DOHH2 (cell line): ENCODE measurements around the gene MAPK8IP2.

Experiments
- H3F3A ChIP-seq: fragments of 200-600 bp; sonication (generic), shearing (Covaris generic); 2 replicates; pipeline ENCODE4 v1.6.0; 2016; ENCODE audit warnings: antibody characterized with exemption, mild to moderate bottlenecking; ENCODE audit not compliant: control insufficient read depth, insufficient read depth
- H3K27ac ChIP-seq: fragments of 200-600 bp; sonication (generic); 2 replicates; pipeline ENCODE4 v1.5.1; 2014; ENCODE audit warnings: low read depth, mild to moderate bottlenecking, low read length, moderate library complexity
- H3K27me3 ChIP-seq: fragments of 200-600 bp; sonication (generic); 2 replicates; pipeline ENCODE4 v1.6.1; 2014; ENCODE audit warnings: mild to moderate bottlenecking, low read length, mixed read lengths; ENCODE audit not compliant: control insufficient read depth
- H3K36me3 ChIP-seq: fragments of 200-600 bp; sonication (generic); 2 replicates; pipeline ENCODE4 v1.6.1; 2014; ENCODE audit warnings: mild to moderate bottlenecking, low read length, moderate library complexity, mixed read lengths; ENCODE audit not compliant: control insufficient read depth
- H3K4me1 ChIP-seq: fragments of 200-600 bp; sonication (generic); 2 replicates; pipeline ENCODE4 v1.6.1; 2014; ENCODE audit warnings: mild to moderate bottlenecking, low read length, mixed read lengths; ENCODE audit not compliant: control insufficient read depth
- H3K4me2 ChIP-seq: fragments of 200-600 bp; sonication (generic); 2 replicates; pipeline ENCODE4 v1.6.0; 2014; ENCODE audit warnings: mild to moderate bottlenecking, low read length, moderate library complexity
- H3K4me3 ChIP-seq: fragments of 200-600 bp; sonication (generic); 2 replicates; pipeline ENCODE4 v1.5.1; 2014; ENCODE audit warnings: mild to moderate bottlenecking, low read length, mixed read lengths
- H3K79me2 ChIP-seq: fragments of 200-600 bp; sonication (generic); 2 replicates; pipeline ENCODE4 v1.6.1; 2014; ENCODE audit warnings: mild to moderate bottlenecking, low read length, mixed read lengths; ENCODE audit not compliant: control insufficient read depth
- H3K9me2 ChIP-seq: fragments of 200-600 bp; sonication (generic); replicated peaks from 2 replicates; pipeline ENCODE4 v1.6.1; 2014; ENCODE audit warnings: mild to moderate bottlenecking, low read length, mixed read lengths; ENCODE audit not compliant: control insufficient read depth
- H3K9me3 ChIP-seq: fragments of 200-600 bp; sonication (generic); 2 replicates; pipeline ENCODE4 v1.6.1; 2014; ENCODE audit warnings: antibody characterized with exemption, low read length, mixed read lengths; ENCODE audit not compliant: control insufficient read depth, insufficient read depth
- H4K20me1 ChIP-seq: fragments of 200-600 bp; sonication (generic); 2 replicates; pipeline ENCODE4 v1.6.0; 2014; ENCODE audit warnings: low read depth, mild to moderate bottlenecking, antibody characterized with exemption, low read length, moderate library complexity; ENCODE audit not compliant: control insufficient read depth, insufficient read depth
- EZH2phosphoT487 ChIP-seq: fragments of 200-600 bp; sonication (generic); IDR thresholded peaks from 2 replicates; pipeline ENCODE4 v1.6.1; 2017; ENCODE audit warnings: borderline replicate concordance, mild to moderate bottlenecking, antibody characterized with exemption, low read length, moderate library complexity, mixed read lengths
- TF ChIP-seq, protein P1 (sequence below): fragments of 200-600 bp; sonication (generic); IDR thresholded peaks from one replicate; pipeline ENCODE4 v1.5.1; 2014; ENCODE audit warnings: antibody characterized with exemption, mild to moderate bottlenecking, low read depth, low read length; ENCODE audit not compliant: poor library complexity, severe bottlenecking

The MAPK8IP2 gene

DNA sequence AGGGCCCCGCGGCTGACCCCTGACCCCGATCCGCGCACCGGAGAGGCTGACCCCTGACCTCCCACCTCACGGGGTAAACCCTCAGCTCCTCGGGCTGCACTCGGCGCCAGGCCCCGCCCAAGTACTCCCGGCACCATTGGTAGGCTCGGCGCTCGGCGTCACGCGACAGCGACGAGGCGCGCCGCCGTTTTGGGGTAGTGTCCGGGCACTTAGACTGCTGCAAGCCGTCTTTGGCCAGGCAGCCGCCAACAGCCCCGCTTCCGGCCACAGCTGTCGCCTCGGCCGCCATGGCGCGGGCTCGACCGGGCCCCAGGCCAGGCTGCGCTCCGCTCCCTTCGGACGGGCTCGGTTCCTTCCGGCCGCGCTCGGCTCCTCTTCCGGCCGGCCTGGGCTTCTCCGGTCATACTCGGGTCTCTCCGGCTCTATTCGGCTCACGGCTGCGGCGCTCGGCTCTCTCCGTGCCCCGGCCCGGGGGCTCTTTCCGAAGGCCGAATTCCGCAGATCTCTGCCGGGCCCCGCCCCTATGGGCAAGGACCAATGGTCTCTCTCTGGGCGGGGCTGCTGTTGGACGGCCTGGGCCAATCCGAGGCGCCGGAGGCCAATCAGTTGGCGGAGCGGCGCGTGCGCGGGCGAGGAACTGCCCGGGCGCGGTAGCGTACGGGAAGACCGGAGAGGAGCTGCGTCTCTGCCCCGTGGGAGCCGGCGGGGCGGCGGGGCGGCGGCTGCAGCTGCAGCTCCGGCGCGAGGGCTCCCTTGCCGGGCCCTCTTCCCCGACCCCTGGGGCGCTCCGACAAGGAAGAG lies 17.9 kb upstream of the MAPK8IP2 start, which contains the start of gene CHKB:
Gene CHKB, minus strand, starts transcription at position 357 of the 801 bp plus-strand sequence. Its CDS starts 68 bp downstream, at position 289.
- Histone ChIP-seq H3K4me2 (peak within 1 kb of the TSS; percentile 95), H3K27ac (peak within 1 kb of the TSS; percentile 79), H3K9me3 (no peaks in the 10 kb centered on the region), H3K79me2 (peaks cover 23% of the 10 kb centered on the region), H4K20me1 (no peaks in the 10 kb centered on the region), H3K4me1 (peaks cover 16% of the 10 kb centered on the region), H3K36me3 (peaks cover 41% of the 10 kb centered on the region), H3K4me3 (peak within 1 kb of the TSS; percentile 82), H3F3A (no peaks in the 10 kb centered on the region), H3K27me3 (no peaks in the 10 kb centered on the region), H3K9me2 (no peaks in the 10 kb centered on the region)
- TF ChIP-seq, protein P1, sequence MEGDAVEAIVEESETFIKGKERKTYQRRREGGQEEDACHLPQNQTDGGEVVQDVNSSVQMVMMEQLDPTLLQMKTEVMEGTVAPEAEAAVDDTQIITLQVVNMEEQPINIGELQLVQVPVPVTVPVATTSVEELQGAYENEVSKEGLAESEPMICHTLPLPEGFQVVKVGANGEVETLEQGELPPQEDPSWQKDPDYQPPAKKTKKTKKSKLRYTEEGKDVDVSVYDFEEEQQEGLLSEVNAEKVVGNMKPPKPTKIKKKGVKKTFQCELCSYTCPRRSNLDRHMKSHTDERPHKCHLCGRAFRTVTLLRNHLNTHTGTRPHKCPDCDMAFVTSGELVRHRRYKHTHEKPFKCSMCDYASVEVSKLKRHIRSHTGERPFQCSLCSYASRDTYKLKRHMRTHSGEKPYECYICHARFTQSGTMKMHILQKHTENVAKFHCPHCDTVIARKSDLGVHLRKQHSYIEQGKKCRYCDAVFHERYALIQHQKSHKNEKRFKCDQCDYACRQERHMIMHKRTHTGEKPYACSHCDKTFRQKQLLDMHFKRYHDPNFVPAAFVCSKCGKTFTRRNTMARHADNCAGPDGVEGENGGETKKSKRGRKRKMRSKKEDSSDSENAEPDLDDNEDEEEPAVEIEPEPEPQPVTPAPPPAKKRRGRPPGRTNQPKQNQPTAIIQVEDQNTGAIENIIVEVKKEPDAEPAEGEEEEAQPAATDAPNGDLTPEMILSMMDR = no peak
- TF ChIP-seq EZH2phosphoT487 = no peak

DNA sequence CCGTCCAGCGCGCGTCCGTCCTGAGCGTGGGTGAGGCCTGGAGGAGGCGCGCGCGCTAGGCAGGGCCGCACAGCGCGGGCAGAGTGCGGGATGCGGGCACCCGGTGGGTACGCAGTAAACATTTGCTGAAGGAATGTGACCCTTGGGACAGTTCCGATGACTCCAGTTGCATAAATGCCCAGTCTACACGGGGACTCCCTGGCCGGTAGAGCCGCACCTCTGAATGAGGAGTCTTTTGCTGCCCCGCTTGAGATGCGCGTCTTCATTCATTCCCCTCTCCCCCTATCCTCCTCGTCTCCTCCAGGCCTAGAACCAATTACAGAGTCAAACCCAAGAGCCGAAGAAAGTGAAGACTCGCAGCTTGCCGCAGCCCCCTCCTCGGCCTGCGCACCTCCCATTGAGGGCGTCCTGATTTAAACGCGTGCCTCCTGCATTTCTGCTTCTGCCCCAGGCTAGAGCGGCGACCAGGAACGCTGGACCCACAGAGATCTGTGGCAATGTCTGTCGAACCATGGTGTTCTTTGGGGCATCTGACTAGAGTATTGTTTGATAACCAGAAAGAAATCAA lies 17.2 kb upstream of the MAPK8IP2 start:
- H3K4me3 ChIP-seq = peak overlapping the region; percentile 82
- no peaks in the 10 kb centered on the region for H3F3A ChIP-seq
- no peaks in the 10 kb centered on the region for H4K20me1 ChIP-seq
- H3K4me2 ChIP-seq = peak overlapping the region; percentile 86
- no peaks in the 10 kb centered on the region for H3K9me2 ChIP-seq
- TF ChIP-seq, protein P1 = peak; percentile 39
- no peak for TF ChIP-seq EZH2phosphoT487
- no peaks in the 10 kb centered on the region for H3K27me3 ChIP-seq
- peaks cover 39% of the 10 kb centered on the region for H3K36me3 ChIP-seq
- no peaks in the 10 kb centered on the region for H3K9me3 ChIP-seq
- peak overlapping the region; percentile 79 for H3K27ac ChIP-seq
- peaks cover 16% of the 10 kb centered on the region for H3K4me1 ChIP-seq
- H3K79me2 ChIP-seq = peaks cover 23% of the 10 kb centered on the region

DNA sequence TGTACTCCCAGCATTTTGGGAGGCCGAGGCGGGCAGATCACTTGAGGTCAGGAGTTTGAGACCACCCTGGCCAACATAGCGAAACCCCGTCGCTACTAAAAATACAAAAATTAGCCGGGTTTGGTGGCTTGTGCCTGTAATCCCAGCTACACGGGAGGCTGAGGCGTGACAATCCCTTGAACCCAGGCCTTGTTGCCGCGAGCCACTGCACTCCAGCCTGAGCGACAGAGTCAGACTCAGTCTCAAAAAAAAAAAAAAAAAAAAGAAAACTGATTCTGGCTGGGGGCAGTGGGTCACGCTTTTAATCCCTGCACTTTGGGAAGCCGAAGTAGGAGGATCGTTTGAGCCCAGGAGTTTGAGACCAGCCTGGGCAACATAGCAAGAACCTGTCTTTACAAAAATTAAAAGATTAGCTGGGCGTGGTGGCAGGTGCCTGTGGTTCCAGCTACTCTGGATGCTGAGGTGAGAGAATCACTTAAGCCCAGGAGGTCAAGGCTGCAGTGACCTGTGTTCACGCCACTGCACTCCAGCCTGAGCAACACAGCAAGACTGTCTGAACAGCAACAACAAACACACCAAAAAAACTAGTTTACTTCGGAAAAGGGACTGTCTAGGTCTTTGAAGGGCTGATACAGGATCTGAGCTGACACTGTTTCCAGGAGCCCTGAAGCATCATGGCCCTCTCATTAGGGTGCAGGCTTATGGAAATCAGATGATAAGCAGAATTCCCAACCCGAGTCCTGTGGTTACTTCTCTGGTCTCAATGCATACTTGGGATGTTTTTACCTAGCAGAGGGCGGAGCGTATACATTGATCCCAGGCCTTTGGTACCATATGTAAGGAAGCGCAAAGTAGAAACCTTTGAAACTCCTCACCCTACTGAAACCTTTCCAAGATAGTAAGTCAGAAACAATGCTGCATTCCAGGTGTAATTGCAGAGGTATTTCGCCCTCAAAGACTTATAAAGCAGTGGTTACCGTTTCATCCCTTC lies 16.2 kb upstream of the MAPK8IP2 start:
- Histone ChIP-seq H3K36me3 (peaks cover 29% of the 10 kb centered on the region), H3K9me3 (no peaks in the 10 kb centered on the region), H3K9me2 (no peaks in the 10 kb centered on the region), H3K4me1 (peaks cover 16% of the 10 kb centered on the region), H3K79me2 (peaks cover 23% of the 10 kb centered on the region), H4K20me1 (no peaks in the 10 kb centered on the region), H3K27ac (no peak overlapping the region), H3K27me3 (no peaks in the 10 kb centered on the region), H3K4me3 (peak overlapping the region; percentile 82), H3F3A (no peaks in the 10 kb centered on the region), H3K4me2 (peak overlapping the region; percentile 86)
- TF ChIP-seq, protein P1 = no peak
- no peak for TF ChIP-seq EZH2phosphoT487
